Stromal cell of bone marrow (primary cell): ENCODE data around the gene TBX4.

ENCODE experiments used
- DNase-seq: peaks from one replicate; pipeline ENCODE4 v3.0.0-alpha.2; 2012; ENCODE audit warnings: low read depth

The TBX4 gene

GRCh38 chr17:61454381-61455323 is 2.4 kb downstream of the TBX4 start:
- DNase-seq = no peak

GRCh38 chr17:61455324-61456060 is 3.3 kb downstream of the TBX4 start:
- DNase-seq = no peak

GRCh38 chr17:61456061-61456681 is 3.9 kb downstream of the TBX4 start:
- no peak for DNase-seq

- DNase-seq = no peak
Observed at GRCh38 chr17:61456688-61457225, 4.5 kb downstream of the TBX4 start.

GRCh38 chr17:61457226-61457983 is 5.2 kb downstream of the TBX4 start:
- DNase-seq = no peak

GRCh38 chr17:61458000-61458399 is 5.8 kb downstream of the TBX4 start:
- DNase-seq = no peak

GRCh38 chr17:61458421-61459141 is 6.4 kb downstream of the TBX4 start:
- no peak for DNase-seq

GRCh38 chr17:61459142-61459809 is 7.1 kb downstream of the TBX4 start:
- no peak for DNase-seq

GRCh38 chr17:61459939-61460718 is 7.9 kb downstream of the TBX4 start:
- DNase-seq = no peak

- no peak for DNase-seq
Observed at GRCh38 chr17:61460796-61461585, 8.8 kb downstream of the TBX4 start.

- DNase-seq = no peak
Observed at GRCh38 chr17:61461586-61461966, 9.4 kb downstream of the TBX4 start.

GRCh38 chr17:61461967-61462718 is 9.9 kb downstream of the TBX4 start:
- DNase-seq = no peak

GRCh38 chr17:61462719-61463315 is 10.6 kb downstream of the TBX4 start:
- no peak for DNase-seq

- no peak for DNase-seq
Observed at GRCh38 chr17:61463316-61464129, 11.3 kb downstream of the TBX4 start.

GRCh38 chr17:61464130-61464842 is 12.1 kb downstream of the TBX4 start:
- no peak for DNase-seq

- no peak for DNase-seq
Observed at GRCh38 chr17:61464843-61465180, 12.6 kb downstream of the TBX4 start.
